CD4-positive, alpha-beta T cell (primary cell): Measurements from ENCODE around the gene EHMT2. TPM values are rescaled to one million over a fixed set of nuclear protein-coding genes. Genes with fewer than 3 reads are reported as not detected.

Source experiments
- ATAC-seq: fragments of 200-7000 bp; cut with Tn5 transposase; one replicate; pipeline ENCODE4 v1.10.0; 2022; ENCODE audit warnings: mild to moderate bottlenecking; ENCODE audit not compliant: poor library complexity
- CTCF ChIA-PET: fragments of 350-600 bp; sonication (Branson Sonifier 250); formaldehyde crosslinking; loops from one replicate; lab custom pipeline; 2021; ENCODE audit warnings: antibody characterized with exemption, inconsistent platforms; lab: Charles Lee
- POLR2A ChIA-PET: fragments of 350-600 bp; sonication (Branson Sonifier 250); formaldehyde crosslinking; loops from one replicate; lab custom pipeline; 2021; ENCODE audit warnings: antibody characterized with exemption, inconsistent platforms; lab: Charles Lee
- DNase-seq, 14 experiments: peaks; one replicate each; pipeline ENCODE4 v3.0.0-alpha.2; 2013 to 2020; ENCODE audit warnings: mixed read lengths in 2 of 14
- H3K27ac ChIP-seq, 2 donors: one replicate each; pipeline versions ENCODE4 v1.5.1 to v1.7.0; 2013; ENCODE audit warnings: low read length in 2 of 2, low read depth in 1 of 2, mild to moderate bottlenecking in 1 of 2
- H3K27me3 ChIP-seq, 2 experiments: 1 replicate in 1 of 2; 2 replicates in 1 of 2; pipeline versions ENCODE4 v1.6.1 to v1.7.0; 2013; ENCODE audit warnings: low read length in 2 of 2, control low read depth in 1 of 2, mild to moderate bottlenecking in 1 of 2, moderate library complexity in 1 of 2; ENCODE audit not compliant: insufficient read depth in 2 of 2, control insufficient read depth in 1 of 2
- H3K36me3 ChIP-seq: one replicate; pipeline ENCODE4 v1.6.1; 2013; ENCODE audit warnings: low read length, control low read depth; ENCODE audit not compliant: insufficient read depth
- H3K4me1 ChIP-seq: one replicate; pipeline ENCODE4 v1.6.1; 2013; ENCODE audit warnings: low read length, control low read depth; ENCODE audit not compliant: insufficient read depth
- H3K4me3 ChIP-seq: one replicate; pipeline ENCODE4 v1.5.1; 2013; ENCODE audit warnings: mild to moderate bottlenecking, low read length, moderate library complexity
- H3K9me3 ChIP-seq, 2 experiments: 1 replicate in 1 of 2; 2 replicates in 1 of 2; pipeline versions ENCODE4 v1.6.1 to v1.7.0; 2013; ENCODE audit warnings: low read length in 2 of 2, mild to moderate bottlenecking in 2 of 2, control low read depth in 1 of 2, moderate library complexity in 1 of 2; ENCODE audit not compliant: control insufficient read depth in 1 of 2, insufficient read depth in 1 of 2
- H3K27ac Mint-ChIP-seq: one replicate; pipeline ENCODE4 v1.8.0; 2020; ENCODE audit warnings: mixed read lengths
- H3K27me3 Mint-ChIP-seq: one replicate; pipeline ENCODE4 v1.8.0; 2021; ENCODE audit warnings: mixed read lengths
- H3K36me3 Mint-ChIP-seq: one replicate; pipeline ENCODE4 v1.8.0; 2021; ENCODE audit warnings: low read depth, mixed read lengths
- H3K4me1 Mint-ChIP-seq: one replicate; pipeline ENCODE4 v1.8.0; 2021; ENCODE audit warnings: low read depth, mixed read lengths
- H3K4me3 Mint-ChIP-seq: one replicate; pipeline ENCODE4 v1.8.0; 2020; ENCODE audit warnings: mild to moderate bottlenecking, mixed read lengths
- H3K9me3 Mint-ChIP-seq: one replicate; pipeline ENCODE4 v1.8.0; 2020; ENCODE audit warnings: mixed read lengths
- intact Hi-C, 2 experiments: fragments of 100-400 bp; cut with DNase I in 1 of 2; cut with micrococcal nuclease in 1 of 2; formaldehyde crosslinking; loops; one replicate each; pipeline versions ENCODE4 v1.15.1 to v1.9.0; 2023 to 2025; cut with DNase I, micrococcal nuclease
- total RNA-seq, 174 experiments: library from RNA in 2 of 174; stranded (reverse) in 2 of 174; gene quantifications; one replicate each; pipeline ENCODE4 v1.2.3 and lab custom pipeline; 2021 to 2026
- TF ChIP-seq, protein P1 (sequence below): fragments of 200-600 bp; IDR thresholded peaks from one replicate; pipeline ENCODE4 v1.8.0; 2022; ENCODE audit warnings: antibody characterized with exemption, mild to moderate bottlenecking

Gene EHMT2
- total RNA-seq, 2 experiments from 2014 or later = 36.3 to 36.6 TPM

DNA sequence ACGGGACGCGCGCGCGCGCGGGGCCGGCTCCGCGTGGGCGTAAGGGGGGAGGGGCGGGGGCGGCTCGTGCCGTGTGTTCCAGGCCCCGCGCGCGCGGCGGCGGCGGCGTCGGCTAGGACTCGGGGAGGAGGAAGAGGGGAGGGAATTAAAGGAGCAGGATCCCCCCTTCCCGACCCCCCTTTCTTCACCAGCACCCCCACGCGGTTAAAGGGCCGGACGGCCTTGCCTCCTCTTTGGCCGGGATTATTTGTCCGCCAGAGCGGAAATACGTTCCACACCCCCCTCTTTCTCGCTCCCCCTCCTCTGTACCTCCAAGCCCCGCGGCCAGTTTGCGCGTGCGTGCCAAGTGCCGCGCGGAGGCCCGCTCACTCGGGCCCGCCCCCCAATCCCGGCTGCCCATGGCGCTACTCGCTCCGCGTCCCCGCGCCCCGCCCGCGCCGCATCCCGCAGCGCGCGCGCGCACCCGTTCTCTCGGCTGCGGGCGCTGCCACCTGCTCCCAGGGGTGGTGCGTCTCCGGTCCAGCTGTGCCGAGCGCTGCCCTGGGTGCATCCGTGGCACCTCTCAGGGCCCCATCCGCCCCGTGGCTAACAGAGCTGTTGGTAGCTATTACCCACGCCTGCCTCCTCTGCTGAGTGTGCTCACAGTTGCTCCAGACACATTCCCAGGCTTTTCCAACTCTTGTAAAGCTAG, 4.6 kb upstream of the EHMT2 start, which contains the start of gene ZBTB12:
Gene ZBTB12, minus strand, starts transcription at position 134 of the 691 bp plus-strand sequence. CDS start 781 bp downstream, outside the sequence.
- Histone ChIP-seq H3K27ac (peak within 1 kb of the TSS; percentile 13 to 72), H3K27me3 (no peaks in the 10 kb centered on the region), H3K4me3 (peak within 1 kb of the TSS; percentile 68), H3K36me3 (no peaks in the 10 kb centered on the region), H3K9me3 (no peaks in the 10 kb centered on the region), H3K4me1 (peaks cover 39% of the 10 kb centered on the region)
- TF ChIP-seq, protein P1, sequence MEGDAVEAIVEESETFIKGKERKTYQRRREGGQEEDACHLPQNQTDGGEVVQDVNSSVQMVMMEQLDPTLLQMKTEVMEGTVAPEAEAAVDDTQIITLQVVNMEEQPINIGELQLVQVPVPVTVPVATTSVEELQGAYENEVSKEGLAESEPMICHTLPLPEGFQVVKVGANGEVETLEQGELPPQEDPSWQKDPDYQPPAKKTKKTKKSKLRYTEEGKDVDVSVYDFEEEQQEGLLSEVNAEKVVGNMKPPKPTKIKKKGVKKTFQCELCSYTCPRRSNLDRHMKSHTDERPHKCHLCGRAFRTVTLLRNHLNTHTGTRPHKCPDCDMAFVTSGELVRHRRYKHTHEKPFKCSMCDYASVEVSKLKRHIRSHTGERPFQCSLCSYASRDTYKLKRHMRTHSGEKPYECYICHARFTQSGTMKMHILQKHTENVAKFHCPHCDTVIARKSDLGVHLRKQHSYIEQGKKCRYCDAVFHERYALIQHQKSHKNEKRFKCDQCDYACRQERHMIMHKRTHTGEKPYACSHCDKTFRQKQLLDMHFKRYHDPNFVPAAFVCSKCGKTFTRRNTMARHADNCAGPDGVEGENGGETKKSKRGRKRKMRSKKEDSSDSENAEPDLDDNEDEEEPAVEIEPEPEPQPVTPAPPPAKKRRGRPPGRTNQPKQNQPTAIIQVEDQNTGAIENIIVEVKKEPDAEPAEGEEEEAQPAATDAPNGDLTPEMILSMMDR = no peak
- ChIA-PET CTCF (interaction anchor here (0.7 kb wide), 2 partner anchors 72 to 1369 kb away, joined by 3 read pairs; no protein-coding TSS in a partner anchor), POLR2A (interaction anchor here (0.6 to 1.9 kb wide), 12 partner anchors 39 to 1252 kb away, joined by 3 to 13 read pairs (median 4); partner anchors contain the start of genes ABHD16A, ATF6B, BAG6 and DXO)
- DNase-seq (peak; percentile 67 to 94 (median 84)), ATAC-seq (peak; percentile 48)
- H3K4me1 Mint-ChIP-seq = peaks cover 35% of the 10 kb centered on the region
- peak within 1 kb of the TSS; percentile 89 for H3K4me3 Mint-ChIP-seq
- peak within 1 kb of the TSS; percentile 65 for H3K27ac Mint-ChIP-seq
- H3K9me3 Mint-ChIP-seq = no peaks in the 10 kb centered on the region
- no peaks in the 10 kb centered on the region for H3K27me3 Mint-ChIP-seq
- peaks cover 12% of the 10 kb centered on the region for H3K36me3 Mint-ChIP-seq
- intact Hi-C loops = loop anchor here in 1 of 2 experiments (5.0 kb wide), 1 partner anchor 1370 kb away; the partner anchor contains the start of genes RPS18 and VPS52

DNA sequence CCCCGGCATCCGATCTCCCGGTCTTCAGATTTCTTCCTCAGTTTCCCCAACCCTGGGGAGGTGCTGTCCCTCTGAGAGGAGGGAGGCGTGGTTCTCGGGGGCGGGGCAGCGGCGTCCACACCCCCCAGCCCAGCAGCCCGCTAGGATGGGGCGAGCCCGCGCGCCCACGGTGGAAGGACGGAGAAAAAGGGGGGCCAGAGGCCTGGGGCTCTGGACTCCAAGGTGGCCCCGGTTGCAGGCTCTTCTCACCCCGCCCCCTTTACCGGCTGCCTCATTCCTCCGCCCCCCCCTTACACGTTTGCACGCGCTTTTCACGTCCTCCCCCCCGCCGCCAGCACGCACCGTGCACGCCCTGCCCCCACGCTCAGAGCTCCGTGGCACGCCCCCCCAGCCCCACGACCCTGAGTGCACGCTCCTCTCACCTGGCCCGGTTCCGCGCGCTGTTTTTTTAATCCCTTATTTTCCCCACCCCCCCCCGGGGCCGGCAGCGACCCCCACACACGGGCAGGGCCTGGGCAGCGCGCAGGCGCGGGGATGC, 4.0 kb upstream of the EHMT2 start:
- no peaks in the 10 kb centered on the region for H3K9me3 ChIP-seq
- no peaks in the 10 kb centered on the region for H3K36me3 ChIP-seq
- POLR2A ChIA-PET = interaction anchor here (0.6 to 1.9 kb wide), 8 partner anchors 38 to 249 kb away, joined by 3 to 13 read pairs (median 4); partner anchors contain the start of genes ABHD16A, ATF6B, BAG6 and DXO
- Mint-ChIP-seq H3K36me3 (peaks cover 14% of the 10 kb centered on the region), H3K9me3 (no peaks in the 10 kb centered on the region), H3K4me1 (peaks cover 37% of the 10 kb centered on the region), H3K27ac (peak overlapping the region; percentile 65), H3K27me3 (no peaks in the 10 kb centered on the region), H3K4me3 (peak overlapping the region; percentile 66)
- intact Hi-C loops = loop anchor here in 1 of 2 experiments (5.0 kb wide), 1 partner anchor 1371 kb away; the partner anchor contains the start of genes RPS18 and VPS52
- CTCF ChIA-PET = no interaction called here
- peaks cover 45% of the 10 kb centered on the region for H3K4me1 ChIP-seq
- TF ChIP-seq, protein P1 = no peak
- ATAC-seq = peak; percentile 24
- H3K27me3 ChIP-seq = no peaks in the 10 kb centered on the region
- peak; percentile 49 to 88 (median 69) for DNase-seq
- peak overlapping the region; percentile 68 for H3K4me3 ChIP-seq
- peak overlapping the region in 1 of 2 donors; percentile 58 for H3K27ac ChIP-seq

DNA sequence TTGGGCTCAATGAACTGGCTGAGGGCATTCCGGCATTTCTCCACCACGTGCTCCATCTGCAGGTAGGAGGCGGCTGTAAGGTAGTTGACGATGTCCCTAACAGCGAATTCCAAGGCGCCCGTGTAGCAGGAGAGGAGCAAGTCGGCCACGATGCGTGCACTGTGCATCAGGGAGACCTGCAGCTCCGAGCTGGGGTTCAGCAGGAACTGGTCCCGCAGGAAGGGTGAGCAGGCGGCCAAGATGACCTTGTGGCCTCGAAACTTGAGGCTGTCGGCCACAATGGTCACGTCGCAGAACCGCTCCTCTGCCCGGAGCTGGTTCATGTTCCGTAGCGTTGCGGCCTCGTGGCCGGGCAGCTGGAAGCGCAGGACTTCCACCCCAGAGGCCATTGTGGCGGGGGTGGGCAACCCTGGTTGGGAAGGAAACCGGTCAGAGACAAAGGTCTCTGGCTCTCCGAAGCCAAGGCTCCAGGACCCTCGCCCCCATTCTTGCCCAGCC, 3.5 kb upstream of the EHMT2 start:
- no peak overlapping the region for H3K27ac ChIP-seq
- Mint-ChIP-seq H3K9me3 (no peaks in the 10 kb centered on the region), H3K4me3 (peak overlapping the region; percentile 66), H3K36me3 (peaks cover 19% of the 10 kb centered on the region), H3K27me3 (no peaks in the 10 kb centered on the region), H3K27ac (no peak overlapping the region), H3K4me1 (peaks cover 41% of the 10 kb centered on the region)
- H3K36me3 ChIP-seq = peaks cover 2% of the 10 kb centered on the region
- H3K27me3 ChIP-seq = no peaks in the 10 kb centered on the region
- DNase-seq = peak in 2 of 14 experiments; percentile 28 to 53
- H3K9me3 ChIP-seq = no peaks in the 10 kb centered on the region
- H3K4me3 ChIP-seq = peak overlapping the region; percentile 68
- H3K4me1 ChIP-seq = peaks cover 50% of the 10 kb centered on the region
- ChIA-PET CTCF (no interaction called here), POLR2A (interaction anchor here (0.6 to 1.9 kb wide), 6 partner anchors 38 to 248 kb away, joined by 3 to 13 read pairs (median 6); partner anchors contain the start of genes BAG6, DXO, NELFE and NEU1)
- TF ChIP-seq, protein P1 = no peak
- intact Hi-C loops = loop anchor here in 1 of 2 experiments (5.0 kb wide), 1 partner anchor 1371 kb away; the partner anchor contains the start of genes RPS18 and VPS52
- ATAC-seq = no peak
